22Rv1 (cell line): ENCODE data around the gene CAMKMT.

Experiments used
- CTCF ChIP-seq: fragments of 450-650 bp; IDR thresholded peaks from 2 replicates; pipeline ENCODE4 v1.5.1; 2017; ENCODE audit warnings: mild to moderate bottlenecking
- ZFX ChIP-seq: fragments of 450-650 bp; IDR thresholded peaks from 2 replicates; pipeline ENCODE4 v1.6.1; 2017; ENCODE audit warnings: antibody characterized with exemption, borderline replicate concordance

- TF ChIP-seq CTCF: no peak
- no peak for TF ChIP-seq ZFX
These were observed 318.2 kb downstream of the CAMKMT start for GRCh38 chr2:44679990-44680389.
